GM18951 (cell line): ENCODE results near the gene CLDN10.

ENCODE experiments used
- POLR2A ChIP-seq: IDR thresholded peaks from 4 replicates; pipeline ENCODE4 v1.6.1; 2011; ENCODE audit warnings: mild to moderate bottlenecking; ENCODE audit not compliant: insufficient read length, insufficient read depth; ENCODE audit errors: extremely low read depth
- in situ Hi-C: fragments of 300-500 bp; cut with MboI; formaldehyde crosslinking; loops from one replicate; pipeline ENCODE4 v1.12.0; 2022; ENCODE audit warnings: low sequenced_read_pairs, mixed read lengths, inconsistent platforms; ENCODE audit not compliant: unreplicated experiment

Gene CLDN10

DNA sequence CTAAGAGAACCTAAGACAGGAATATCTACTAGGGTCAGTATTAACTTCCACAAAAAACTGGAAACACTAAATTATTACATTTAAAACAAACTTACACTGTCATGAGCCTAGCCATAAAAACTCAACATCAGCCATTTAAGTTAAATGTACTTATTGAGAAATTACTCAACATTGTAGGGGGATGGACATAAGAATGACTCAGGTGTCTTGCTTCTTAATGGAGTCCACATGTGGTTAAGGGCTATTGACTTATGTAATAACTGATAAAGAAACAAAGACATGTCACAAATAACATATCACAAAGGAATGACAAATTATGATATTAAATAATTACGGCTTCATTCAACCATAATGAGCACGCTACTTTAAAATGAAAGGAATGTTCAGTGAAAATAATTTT lies 36.2 kb downstream of the CLDN10 start:
- in situ Hi-C loops: no loop called here
- no peak for TF ChIP-seq POLR2A

DNA sequence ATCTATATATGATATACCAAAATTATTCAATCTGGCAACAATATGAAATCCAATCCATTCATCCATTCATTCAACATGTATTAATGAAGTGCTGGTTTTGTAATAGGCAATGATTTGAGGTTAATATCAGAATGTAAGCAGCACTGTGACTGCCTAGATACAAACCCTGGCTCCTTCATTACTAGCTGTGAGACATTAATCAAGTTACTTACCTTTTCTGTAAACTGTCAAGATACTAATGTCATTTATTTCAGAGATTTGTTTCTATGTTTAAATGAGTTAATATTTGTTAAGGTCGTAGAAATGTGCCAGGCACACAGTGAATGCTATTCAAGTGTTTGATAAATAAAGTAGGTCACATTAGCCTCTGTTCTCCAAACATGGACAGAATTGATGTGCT lies 40.9 kb downstream of the CLDN10 start:
- in situ Hi-C loops: no loop called here
- no peak for TF ChIP-seq POLR2A

DNA sequence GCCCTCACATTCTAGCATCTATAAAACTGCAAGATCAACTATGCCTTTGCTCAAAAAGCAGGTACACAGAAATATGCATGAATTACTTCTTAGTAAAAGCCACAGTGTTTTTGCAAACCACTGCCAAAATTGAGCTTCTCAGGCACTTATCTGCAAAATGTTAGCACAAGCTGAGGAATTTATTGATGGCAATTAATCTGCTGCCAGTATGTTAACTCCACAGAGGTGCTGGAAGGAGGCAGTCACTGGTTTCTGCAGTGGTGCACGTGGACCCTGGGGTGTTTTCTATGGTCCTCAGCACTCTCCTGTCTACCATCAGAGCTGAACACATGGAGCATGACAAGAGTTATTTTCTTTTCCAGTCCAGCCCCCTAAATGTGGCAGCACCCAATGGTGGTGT lies 44.2 kb downstream of the CLDN10 start:
- no peak for TF ChIP-seq POLR2A
- in situ Hi-C loops: no loop called here

DNA sequence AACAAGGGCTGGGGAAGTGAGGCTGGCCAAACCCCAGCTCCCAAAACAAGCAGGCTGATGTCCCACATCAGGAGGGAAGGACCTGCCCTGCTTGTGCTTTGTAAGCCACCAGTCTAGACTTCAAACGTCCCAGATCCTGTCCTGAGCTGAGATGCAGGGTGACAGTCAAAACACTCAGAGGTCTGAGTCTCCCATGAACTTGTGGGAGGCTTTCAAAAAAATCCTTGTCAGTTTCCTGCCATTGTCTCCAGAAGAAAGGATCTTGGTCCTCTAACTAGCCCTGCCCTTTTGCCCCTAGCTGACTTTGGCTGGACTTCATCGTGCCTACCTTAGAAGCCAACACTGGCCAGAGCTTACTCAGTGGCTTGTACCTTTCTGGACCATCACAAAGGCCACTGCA lies 48.7 kb downstream of the CLDN10 start:
- no peak for TF ChIP-seq POLR2A
- in situ Hi-C loops: no loop called here

DNA sequence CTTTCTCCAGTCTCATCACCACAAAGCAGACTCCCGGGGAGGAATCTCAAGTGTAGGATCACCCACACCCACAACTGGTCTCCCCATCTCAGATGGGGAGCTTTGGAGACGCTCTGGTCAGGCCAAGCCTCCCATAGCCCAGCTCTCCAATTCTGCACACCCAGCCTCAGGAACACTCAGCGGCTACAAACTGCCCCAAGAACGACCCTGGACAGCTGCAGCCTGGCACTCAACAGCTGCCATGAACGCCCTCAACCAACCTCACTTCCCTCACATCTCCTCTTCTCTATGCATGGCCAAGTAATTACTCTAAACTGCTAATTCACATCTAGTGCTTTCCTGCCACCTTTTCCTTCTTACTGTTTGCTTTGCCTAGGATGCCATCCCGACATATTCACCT lies 49.4 kb downstream of the CLDN10 start:
- TF ChIP-seq POLR2A: no peak
- in situ Hi-C loops: no loop called here

DNA sequence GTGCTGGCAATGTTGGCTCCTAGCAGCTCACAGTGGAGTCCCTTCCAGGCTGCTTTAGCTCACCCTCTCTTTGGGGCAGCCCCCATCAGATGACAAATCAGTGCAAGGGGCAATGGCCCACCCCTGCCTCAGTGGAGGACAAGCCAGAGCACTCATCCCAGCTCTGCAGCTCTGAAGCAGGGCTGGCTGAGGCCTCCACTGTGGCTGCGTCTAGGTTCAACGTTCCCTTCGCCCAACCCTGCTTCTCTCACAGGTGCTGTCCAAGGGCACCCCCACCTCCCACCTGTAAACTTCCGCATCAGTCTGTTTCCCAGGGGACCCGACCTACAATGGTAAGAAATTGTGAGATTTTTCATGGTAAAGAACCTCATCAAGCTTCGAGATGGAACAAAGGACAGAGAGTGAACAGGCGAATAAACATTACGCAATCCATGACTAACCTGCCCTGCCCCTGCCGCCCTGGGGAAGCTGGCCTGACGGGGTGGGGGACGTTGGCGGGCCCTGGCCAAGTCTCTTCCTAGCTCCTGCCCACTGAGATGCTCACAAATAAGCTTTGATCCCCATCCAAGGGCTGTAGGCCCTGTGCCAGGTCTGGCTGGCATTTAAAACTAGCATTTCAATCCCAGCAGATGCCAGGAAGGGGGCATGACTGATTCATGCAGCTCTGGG lies 51.5 kb downstream of the CLDN10 start:
- in situ Hi-C loops: no loop called here
- TF ChIP-seq POLR2A: no peak

DNA sequence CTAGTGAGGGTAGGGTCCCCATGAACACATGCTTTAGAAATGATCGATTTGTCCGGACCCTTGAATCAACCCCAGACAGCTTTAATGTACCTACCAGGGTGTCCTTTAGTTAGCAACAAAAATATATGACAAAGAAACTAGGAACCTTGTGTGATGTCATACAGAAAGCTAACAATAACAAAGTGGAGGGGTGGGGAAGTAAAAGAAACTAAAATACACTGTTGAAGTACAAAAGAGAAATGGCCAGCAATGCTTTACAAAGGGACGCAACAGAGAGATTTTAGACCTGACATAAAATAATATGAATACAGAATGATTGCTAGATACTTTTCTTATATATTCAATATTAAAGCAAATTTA lies 52.0 kb downstream of the CLDN10 start:
- in situ Hi-C loops: no loop called here
- no peak for TF ChIP-seq POLR2A

DNA sequence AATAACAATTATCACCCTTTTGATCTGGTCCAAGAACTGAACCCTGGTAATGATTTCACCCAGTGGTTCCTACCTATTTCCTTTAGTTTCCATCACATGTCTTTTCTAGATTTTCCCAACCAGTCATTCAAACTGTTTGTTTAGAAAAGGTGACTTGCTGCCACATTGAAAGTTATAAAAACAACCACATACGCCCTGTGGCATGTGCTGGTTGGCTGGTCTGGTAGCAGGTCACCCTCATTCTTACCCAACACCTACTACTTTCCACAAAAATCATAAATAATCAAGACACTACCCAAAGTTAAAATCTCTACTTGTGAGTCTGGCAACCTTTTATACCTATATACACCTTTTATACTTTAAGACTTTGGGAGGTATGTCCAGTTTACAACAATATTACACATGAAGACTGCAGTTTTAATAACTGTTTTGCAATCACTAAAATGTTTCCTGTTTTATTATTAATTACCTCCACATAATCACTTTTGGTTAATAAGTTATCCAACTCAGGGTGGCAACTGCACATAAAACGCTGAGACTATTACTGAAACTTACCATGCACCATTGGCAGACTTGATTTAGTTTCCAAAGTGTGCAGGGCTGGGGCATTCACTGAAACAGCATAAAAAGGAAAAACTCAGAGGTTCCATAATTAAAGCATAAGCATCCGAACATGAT lies 53.1 kb downstream of the CLDN10 start:
- TF ChIP-seq POLR2A: no peak
- in situ Hi-C loops: no loop called here

DNA sequence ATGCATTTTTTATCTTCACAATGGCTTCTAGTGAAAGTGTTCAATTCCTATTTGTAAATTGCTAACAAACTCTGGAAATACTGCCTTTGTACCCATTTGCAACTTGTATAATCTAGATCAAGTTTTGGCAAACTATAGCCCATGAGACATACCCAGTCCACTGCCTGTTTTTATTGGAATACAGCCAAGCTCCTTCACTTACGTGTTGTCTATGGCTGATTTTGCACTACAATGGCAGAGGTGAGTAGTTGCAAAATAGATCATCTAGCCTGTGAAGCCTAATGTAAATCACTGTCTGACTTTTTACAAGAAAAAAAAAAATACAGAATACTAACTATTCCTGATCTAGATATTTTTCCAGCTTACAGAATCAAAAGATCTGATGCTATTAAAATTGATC lies 54.8 kb downstream of the CLDN10 start:
- in situ Hi-C loops: no loop called here
- no peak for TF ChIP-seq POLR2A

DNA sequence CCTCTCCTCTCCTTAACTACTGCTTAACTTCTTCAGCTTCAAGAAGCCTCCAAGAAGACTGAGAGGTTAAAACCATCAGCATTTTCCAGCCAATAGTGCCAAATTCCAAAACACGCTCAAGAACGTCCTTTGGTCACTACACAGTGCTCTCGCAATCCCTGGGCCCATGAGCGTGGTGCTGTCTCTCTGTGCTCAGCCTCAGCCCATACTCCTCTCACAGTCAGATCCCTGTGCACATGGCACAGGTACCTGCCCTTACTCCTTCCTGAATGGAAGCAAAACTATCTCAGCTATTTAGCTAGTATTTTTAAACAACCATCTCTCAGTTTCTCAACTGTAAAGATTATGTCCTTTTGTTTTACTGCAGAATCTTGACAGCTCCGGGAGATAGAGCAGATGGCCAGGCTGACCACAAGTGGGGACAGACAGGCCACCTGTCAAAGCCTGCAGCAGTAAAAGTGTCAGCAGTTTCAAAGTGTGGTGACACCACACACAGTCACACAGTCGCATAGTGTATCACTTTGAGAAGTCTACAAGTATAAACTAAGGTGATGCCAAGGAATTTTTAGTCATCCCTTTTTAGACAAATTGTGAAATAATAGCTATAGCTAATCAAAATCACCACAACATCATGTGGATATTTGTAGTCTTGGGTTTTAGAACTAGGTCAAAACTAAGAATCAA lies 56.3 kb downstream of the CLDN10 start:
- TF ChIP-seq POLR2A: no peak
- in situ Hi-C loops: no loop called here

DNA sequence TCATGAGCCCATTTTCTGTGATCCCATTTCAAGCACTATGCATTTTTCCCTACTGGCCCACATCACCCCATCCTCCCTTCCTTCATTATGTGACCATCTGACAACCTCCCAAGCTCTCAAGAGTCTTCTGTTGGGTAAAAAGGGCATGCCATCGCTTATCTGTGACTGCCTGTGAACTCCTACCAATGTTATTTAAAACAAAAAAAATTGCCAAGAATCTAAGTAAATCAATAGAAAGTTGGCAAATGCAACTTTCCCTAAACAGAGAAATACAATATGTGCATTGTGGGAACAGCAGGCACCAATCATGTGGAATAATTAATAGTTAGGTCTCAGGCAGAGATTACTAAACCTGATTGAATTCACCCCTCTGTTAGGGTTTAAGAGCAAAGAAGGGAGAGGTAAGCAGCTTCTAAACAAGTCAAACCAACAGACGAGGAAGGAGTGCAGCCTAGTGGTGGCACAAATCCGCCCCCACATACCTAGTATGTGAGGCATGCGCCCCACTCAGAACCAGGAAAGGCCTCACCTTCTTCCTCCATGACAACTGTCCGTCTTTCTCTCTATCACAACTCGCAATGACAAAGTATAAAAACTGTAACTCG lies 62.2 kb downstream of the CLDN10 start:
- in situ Hi-C loops: no loop called here
- no peak for TF ChIP-seq POLR2A

DNA sequence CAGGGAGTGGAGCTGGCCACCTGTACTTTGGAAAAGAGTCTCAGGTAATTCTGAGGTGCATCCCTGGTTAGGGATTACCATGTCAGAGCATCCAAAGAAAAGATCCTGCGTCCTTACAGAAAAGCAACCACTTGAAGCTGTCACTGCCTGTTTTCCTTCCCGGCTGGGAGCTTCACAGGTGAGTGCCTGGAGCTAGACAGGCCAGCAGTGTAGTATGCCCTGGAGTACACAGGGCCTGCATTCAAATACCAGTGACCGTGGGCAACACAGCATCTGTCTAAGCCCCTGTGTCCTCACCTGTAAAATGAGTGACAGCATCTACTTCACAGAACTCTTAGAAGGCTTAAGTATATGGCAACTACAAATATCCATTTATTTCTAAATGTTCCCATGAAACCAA lies 63.0 kb downstream of the CLDN10 start:
- in situ Hi-C loops: no loop called here
- no peak for TF ChIP-seq POLR2A

DNA sequence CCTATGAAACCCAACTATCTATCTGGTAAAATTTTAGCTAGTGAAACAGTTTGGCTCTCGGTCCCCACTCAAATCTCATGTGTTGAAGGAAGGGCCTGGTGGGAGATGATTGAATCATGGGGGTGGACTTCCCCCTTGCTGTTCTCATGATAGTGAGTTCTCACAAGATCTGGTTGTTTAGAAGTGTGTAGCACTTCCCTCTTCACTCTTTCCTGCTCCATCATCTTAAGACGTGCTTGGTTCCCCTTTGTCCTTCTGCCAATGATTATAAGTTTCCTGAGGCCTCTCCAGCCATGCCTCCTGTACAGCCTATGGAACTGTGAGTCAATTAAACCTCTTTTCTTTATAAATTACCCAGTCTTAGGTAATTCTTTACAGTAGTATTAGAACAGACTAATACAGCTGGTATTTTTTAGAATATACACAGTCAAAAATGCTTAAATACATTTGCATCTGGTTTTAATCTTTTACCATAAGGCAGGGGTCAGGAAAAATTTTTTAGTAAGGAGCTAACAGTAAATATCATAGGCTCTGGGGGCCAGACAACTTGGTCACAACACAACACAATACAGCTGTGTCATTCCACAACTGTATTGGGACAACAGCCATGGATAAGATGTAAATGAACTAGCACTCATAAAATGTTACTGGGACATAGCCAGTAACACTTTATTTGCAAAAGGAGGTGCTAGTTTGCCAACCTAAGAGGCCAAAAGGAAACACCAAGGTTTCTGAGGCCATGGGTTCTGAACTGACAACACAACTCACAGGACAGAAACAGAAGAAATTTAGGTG lies 67.7 kb downstream of the CLDN10 start:
- in situ Hi-C loops: no loop called here
- TF ChIP-seq POLR2A: no peak

DNA sequence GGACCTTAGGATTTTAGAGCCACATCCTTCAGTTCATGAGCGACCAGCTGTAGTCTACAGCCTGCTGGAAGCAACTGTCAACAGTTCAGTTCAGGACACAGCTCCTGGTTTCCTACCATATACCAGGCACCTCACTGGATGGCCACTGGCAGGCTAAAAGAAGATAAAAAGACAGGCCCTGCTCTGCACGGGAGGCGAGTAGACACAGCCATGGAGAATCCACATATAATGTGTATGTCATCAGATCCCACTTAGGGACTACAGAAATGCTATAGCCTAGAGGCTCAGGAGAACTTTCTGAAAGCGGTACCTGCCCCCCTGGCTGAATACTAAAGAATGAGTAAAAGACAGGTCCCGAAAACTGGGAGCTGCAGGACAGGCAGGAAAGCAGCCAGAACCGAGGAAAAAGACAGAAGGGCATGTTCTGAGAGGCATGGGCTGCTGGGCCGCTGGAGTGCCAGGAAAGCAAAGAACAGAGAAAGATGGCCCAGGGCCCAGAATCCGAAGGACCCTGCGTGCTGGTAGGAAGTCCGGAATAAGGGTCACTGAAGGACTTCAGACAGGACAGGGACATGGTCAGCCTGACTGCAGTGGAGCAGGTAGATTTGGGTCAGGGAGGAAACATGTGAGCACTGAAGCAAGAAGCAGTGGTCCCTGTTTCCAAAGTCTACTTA lies 68.4 kb downstream of the CLDN10 start:
- in situ Hi-C loops: no loop called here
- TF ChIP-seq POLR2A: no peak
